Esophagus muscularis mucosa (tissue), 3 donors: ENCODE measurements around the gene CCDC34.

Source experiments
- EP300 ChIP-seq: sonication (generic); formaldehyde crosslinking; IDR thresholded peaks from one replicate; pipeline ENCODE4 v1.6.1; 2017; ENCODE audit warnings: antibody characterized with exemption
- POLR2AphosphoS5 ChIP-seq, 2 donors: sonication (generic); formaldehyde crosslinking; IDR thresholded peaks; one replicate each; pipeline ENCODE4 v1.6.1; 2017; ENCODE audit warnings: antibody characterized with exemption in 2 of 2

DNA sequence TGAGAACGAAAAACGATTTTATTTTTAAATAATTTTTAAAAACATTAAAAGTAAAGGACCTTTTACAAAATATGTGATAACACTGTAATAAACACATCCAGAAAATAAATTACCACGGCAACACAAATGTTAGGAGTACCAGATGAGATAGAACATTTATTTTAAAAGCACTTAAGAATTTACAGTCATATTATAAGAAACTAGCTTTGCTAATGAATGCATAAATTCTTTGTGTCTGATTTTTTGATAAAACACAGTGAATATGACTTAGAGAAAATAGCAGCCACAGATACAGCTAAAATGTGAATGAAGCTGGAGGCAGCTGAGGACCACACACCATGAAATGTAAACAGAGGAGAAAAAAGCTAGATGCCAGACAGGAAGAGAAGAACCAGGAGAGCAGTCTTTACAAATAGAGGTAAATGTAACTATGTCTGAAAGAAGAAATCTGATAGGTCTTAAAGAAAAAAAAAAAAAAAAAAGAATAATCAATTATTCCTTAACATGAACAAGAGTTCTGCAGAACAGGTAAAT is 14.6 kb downstream of the CCDC34 start:
- TF ChIP-seq EP300: no peak
- TF ChIP-seq POLR2AphosphoS5 (IDR thresholded peaks at IDR 0.05): no peak
